Right ventricle myocardium superior (tissue), 1 donor: ENCODE data around the gene CHAMP1. TPM values are rescaled to one million over a fixed set of nuclear protein-coding genes. Genes with fewer than 3 reads are reported as not detected.

Experiments used
- ATAC-seq: fragments of 200-7000 bp; cut with Tn5 transposase; one replicate; pipeline ENCODE4 v1.9.1; 2020; ENCODE audit warnings: mild to moderate bottlenecking; ENCODE audit not compliant: poor library complexity
- DNase-seq: peaks from one replicate; pipeline ENCODE4 v3.0.0-alpha.2; 2020
- intact Hi-C: fragments of 100-400 bp; cut with DNase I; formaldehyde crosslinking; loops from one replicate; pipeline ENCODE4 v1.11.2; 2022
- total RNA-seq: library from RNA; stranded (reverse); fragmentation: NEBNext Ultra II Directional; extraction: Animal tissue kit (Norgen Biotek cat#: 25700); gene quantifications from one replicate; pipeline ENCODE4 v1.2.1, GENCODE V29; 2021
- donor health status: DM: no; HTN: yes; CAD: no; lungs with severe emphysema.

Gene CHAMP1
- total RNA-seq, 1 donor from 2014 or later: 8.2 TPM

DNA sequence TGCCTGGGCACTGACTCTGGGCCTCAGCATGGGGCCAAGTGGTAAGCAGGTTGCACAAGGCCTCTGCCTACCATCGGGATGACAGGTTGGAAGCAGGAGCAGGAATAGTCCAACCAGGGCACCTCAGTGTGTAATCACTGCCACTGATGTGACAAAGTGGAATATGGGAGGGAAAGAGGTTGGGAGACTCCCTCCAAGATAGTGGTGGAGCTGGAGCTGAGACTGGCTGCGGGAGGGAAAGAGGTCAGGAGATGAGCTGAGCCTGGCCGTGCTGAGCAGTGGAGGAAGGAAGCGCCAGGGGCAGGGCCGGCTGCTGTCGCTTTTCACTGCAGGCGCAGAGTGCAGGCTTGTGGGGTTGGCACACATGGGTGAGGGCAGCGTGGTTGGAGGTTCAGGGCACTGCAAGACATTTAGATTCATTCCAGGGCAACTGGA is 26.1 kb upstream of the CHAMP1 start:
- intact Hi-C loops: no loop called here
- DNase-seq: no peak
- no peak for ATAC-seq

DNA sequence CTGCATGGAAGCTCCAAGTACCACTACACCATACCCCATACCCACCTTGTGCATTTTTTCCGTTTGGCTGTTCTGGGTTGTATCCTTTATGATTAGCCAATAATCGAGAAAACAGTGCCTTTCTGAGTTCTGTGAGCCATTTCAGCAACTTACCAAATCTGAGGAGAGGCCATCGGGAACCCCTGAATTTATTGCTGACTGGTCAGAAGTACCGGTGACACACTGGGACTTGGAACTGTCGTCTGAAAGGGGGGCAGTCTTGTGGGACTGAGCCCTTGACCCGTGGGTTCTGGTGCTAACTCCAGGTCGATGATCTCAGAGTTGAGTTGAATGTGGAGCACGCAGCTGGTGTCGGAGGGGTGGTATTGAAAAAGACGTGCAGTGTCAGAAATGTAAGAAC is 17.9 kb upstream of the CHAMP1 start:
- DNase-seq (no peak), ATAC-seq (no peak)
- intact Hi-C loops: no loop called here

DNA sequence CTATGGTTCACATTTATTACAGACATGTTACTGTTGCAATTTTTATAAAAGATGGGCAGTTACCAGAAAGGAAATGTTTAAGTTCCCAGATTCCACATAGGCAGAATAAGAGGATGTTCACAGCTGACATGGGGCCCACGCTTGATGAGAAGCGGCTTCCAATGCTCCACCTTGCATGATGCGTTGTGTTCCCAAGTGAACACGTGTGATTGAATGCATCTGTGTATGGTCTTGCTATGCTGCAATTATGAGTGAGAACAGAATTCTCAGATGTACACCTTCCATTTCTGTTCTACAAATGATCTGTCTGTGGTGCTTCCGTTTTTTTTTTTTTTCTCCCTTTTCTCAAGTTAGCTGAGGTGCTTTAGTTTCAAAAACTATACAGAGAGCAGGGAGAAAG is 17.4 kb upstream of the CHAMP1 start:
- intact Hi-C loops: no loop called here
- no peak for ATAC-seq

DNA sequence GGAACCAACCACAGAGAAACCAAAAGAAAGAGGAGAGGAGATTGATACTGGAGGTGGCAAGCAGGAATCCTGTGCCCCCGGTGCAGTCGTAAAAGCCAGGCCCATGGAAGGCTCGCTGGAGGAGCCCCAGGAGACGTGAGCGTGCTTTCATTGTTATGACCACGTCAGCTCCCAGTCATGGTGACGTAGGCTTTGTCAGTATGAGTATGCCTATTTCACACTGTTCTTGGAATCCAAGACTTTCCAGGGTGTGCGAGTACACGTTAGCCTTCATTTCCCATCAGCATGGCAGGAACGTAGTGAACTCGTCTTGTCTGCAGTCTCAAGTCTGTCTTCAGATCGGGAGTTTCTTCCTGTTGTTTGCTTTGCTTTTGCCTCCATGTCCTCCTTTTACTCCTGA is 15.4 kb upstream of the CHAMP1 start:
- ATAC-seq: no peak
- no peak for DNase-seq
- intact Hi-C loops: no loop called here

More for the DNA sequence above, 17.4 kb upstream of the CHAMP1 start:
- DNase-seq: no peak

DNA sequence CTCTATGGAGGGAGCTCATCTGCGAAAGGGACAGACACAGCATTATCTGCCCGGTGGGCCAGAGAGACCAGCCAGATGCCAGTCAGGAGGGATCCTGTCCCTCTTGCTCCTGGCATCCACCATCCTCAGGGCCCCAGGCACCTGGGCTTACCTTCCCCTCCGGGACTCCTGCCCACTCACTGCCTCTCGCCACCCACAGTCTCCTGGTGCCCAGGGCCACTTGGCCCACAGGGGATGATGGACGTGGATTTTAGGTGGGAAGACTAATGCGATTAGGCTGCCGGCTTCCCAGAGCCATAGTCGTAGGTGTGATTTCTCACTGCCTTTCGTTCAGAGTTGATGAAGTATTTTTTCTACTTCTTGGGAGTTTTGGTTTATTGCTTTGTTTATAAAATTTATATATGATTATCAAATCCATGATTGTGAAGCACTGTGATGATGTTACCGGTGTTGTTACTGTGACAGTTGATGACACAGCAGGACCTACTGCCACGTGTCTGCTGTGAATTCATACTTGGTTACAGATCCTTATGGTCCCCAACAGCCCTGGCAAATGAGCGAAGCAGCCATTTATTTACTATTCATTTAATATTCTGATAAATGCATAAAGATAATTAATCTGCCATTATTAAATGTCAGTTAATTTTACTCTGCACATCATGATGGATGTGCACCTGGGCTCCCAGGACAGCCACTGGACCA is 14.5 kb upstream of the CHAMP1 start:
- intact Hi-C loops: no loop called here
- ATAC-seq (no peak), DNase-seq (no peak)

DNA sequence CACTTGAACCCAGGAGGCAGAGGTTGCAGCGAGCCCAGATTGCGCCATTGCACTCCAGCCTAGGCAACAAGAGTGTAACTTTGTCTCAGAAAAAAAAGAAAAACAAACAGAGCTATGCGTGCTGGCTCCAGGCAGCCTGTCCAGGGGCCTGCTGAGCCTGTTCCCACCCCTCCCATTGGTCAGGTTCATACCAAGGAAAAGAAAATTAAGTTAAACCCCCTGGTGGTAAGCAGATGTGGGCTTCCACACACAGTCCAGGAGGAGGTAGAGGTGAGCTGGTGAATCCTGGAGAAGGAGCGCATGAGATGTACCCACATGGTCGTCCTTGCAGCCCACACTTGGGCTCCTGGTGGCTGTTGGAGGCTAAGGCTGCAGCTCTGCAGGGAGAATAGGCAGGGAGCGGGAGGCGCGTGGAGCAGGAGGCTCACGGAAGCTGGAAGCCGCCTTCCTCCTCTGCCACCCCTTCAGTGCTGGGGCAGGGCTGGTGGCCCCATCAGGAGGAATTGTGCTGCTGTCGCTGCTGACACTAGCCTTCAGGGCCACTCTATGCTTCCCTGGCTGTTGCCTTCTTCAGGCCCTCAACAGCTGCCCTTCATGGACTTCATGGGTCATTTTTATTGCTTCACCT is 10.5 kb upstream of the CHAMP1 start:
- DNase-seq (no peak), ATAC-seq (no peak)
- intact Hi-C loops: no loop called here

DNA sequence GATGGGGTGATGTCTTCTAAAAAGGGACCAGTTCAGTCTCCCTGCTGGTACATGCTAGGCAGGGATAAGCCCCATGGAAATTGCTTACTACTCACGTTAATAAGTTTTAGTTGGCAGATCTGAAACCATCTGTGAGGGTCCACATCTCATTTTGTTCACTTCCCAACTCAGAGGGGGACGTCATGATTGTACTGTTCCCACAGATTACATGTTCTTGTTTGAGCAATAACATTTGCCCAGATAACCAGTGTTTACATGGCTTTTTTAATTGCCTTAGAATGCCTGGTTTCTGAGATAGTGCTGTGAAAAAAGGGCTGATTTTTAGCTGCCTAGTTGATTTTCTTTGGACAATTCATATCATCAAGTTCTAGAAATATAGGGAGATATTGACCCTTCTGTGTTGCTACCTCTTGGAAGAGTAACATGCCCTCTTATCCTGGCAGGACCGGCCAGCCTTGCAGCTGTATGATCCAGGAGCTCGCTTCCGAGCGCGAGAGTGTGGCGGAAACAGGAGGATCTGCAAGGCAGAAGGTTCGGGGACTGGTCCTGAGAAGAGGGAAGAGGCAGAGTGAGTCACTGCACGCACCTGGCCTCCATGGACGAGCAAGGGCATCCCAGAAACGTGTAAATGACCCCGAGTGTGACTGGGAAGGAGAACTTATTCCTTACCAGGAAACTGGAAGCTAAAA is 9.8 kb upstream of the CHAMP1 start:
- ATAC-seq: no peak
- intact Hi-C loops: no loop called here

DNA sequence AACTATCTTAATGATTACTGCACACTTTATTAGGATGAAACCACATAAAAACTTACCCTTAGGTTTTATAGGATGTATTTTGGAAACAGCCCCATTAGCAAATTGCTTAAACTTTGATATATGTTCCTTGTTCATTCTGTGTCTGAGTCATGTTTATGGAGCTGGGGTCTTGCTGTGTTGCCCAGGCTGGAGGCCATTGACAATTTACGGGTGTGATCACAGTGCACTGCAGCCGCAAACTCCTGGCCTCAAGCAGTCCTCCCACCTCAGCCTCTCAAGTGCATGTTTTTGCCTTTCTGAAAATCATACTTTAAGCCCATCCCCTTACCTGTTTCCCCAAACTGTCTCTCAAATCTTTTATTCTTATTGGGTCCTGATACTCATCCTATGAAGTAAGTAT is 5.2 kb upstream of the CHAMP1 start:
- no peak for DNase-seq
- intact Hi-C loops: no loop called here
- no peak for ATAC-seq

More for the DNA sequence above, 9.8 kb upstream of the CHAMP1 start:
- no peak for DNase-seq

DNA sequence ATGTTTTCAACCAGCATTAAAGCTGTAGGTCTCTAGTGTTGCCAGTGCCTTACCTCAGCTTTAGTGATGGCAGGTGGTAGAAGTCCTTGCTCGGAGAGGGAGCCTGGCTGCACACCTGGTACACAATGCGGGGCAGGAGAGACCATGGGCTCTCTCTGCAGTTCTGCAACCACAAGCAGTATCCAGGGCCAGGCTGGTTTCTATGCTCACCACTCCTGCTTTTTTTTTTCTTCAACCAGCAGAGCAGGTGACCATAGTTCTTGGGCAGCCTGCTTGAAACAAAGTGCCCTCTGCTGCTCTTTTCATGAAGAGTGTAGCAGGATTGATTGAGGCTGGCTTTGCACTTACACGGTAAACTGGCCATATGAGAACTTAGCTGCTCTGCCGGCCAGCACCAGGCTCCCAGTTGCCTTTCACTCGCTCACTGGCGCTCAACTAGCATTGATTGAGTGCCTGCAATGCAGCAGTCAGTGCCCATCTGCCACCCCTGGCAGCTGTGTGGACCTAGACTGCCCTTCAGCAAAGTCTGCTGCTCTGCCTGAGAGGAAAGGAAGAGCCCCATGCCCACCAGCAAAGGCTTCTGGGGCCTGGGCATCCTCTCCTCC is 4.4 kb upstream of the CHAMP1 start:
- ATAC-seq: no peak
- intact Hi-C loops: no loop called here
- DNase-seq: no peak

DNA sequence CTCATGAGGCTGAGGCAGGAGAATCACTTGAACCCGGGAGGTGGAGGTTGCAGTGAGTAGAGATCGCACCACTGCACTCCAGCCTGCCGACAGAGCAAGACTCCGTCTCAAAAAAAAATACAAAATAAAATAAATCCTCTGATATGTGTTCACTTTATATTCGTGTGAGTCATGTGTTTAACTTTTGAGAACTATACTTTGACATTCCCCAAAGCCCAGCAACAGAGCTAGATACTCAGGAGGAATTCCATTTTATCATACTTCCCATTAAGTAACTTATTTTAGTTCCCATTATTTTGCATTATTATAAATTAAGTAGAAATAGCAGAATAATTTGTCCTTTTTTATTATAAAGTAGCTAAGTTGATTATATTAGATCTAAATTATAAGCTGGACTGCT is 3.3 kb upstream of the CHAMP1 start:
- ATAC-seq (no peak), DNase-seq (no peak)
- intact Hi-C loops: no loop called here

DNA sequence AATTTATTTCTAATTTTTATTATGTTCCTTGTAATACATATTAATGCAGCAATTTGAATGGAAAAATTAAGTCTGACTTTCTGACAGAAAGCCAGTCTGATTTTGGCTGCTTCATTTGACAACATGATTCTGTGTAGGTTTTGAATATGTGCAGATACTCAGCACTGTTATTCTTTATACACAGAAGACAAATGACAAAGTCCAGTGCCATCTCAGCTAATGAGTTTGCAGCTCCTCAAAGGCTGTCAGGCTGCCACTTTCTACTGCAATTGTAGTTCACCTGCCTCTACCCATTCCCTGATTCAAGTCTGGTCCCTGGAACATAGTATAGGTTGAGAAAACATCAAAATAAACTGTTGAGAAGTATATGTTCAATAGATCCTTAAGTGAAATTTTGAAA is 2.9 kb upstream of the CHAMP1 start:
- no peak for ATAC-seq
- no peak for DNase-seq
- intact Hi-C loops: no loop called here

DNA sequence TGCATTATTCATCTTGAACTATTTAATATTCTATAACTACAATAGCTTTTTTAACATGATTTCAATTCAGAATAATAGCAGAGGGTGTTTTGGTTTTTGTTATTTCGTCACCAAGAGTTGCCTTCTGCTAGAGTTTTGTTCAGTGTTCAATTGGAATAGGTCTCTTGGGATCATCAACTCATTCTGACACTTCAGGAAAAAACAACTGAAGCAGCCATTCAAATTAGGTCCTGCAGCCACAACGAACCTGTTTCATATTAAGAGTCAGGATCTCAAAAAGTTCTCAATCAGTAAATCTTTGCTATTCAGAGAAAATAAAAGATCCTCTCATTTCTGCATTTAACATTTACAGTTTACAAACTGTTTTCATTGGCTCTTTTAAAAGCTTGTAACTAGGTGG is 2.4 kb upstream of the CHAMP1 start:
- no peak for DNase-seq
- no peak for ATAC-seq

DNA sequence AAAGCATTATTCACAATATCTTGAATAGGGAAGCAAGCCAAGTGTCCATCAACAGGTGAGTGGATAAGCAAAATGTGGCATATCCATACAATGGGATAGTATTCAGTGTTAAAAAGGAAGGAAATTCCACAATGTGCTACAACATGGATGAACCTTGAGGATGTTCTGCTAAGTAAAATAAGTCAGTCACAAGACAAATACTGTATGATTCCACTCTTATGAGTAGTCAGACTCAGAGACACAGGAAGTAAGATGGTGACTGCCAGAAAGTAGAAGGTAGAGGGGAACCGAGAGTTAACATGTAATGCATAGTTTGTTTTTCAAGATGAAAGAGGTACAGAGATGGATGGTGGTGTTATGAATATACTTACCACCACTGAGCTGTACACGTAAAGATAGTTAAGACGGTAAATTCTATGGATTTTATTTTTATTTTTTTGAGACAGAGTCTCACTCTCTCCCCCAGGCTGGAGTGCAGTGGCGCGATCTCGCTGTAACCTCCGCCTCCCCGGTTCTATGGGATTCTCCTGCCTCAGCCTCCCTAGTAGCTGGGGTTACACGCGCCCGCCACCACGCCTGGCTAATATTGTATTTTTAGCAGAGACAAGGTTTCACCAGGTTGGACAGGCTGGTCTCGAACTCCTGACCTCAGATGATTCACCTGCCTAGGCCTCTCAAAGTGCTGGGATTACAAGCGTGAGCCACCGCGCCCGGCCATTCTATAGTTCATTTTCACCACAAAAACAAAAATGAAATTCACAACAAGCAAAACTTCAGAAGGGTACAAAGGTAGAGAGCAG is 1.0 kb upstream of the CHAMP1 start:
- ATAC-seq: no peak
- intact Hi-C loops: no loop called here
- no peak for DNase-seq

More for the DNA sequence above, 2.4 kb upstream of the CHAMP1 start:
- intact Hi-C loops: no loop called here

DNA sequence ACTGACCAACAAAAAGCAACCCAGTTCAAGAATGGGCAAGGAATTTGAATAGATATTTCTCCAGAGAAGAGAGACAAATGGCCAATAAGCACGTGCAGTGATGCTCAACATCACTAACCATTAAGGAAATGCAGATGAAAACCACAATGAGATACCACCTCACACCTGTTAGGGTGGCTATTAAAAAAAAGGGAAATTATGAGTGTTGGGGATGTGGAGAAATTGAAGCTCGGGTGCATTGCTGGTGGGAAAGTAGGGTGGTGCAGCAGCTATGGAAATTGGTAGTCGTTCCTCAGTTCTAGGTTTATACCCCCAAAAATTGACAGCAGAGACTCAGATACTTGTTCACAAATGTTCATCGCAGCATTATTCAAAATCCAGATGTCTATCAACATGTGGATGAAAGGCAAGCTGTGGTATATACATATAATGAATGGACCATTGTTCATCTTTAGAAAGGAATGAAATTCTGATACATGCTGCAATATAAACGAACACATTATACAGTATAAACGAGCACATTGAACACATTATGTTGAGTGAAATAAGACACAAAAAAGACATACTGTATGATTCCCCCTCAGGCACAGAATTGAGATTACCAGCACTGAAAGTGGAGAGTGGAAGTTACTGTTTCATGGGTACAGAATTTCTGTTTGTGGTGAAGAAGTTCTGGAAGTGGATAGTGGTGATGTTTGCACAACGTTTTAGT is 927 bp downstream of the CHAMP1 start:
- no peak for ATAC-seq
- intact Hi-C loops: no loop called here
- DNase-seq: no peak

DNA sequence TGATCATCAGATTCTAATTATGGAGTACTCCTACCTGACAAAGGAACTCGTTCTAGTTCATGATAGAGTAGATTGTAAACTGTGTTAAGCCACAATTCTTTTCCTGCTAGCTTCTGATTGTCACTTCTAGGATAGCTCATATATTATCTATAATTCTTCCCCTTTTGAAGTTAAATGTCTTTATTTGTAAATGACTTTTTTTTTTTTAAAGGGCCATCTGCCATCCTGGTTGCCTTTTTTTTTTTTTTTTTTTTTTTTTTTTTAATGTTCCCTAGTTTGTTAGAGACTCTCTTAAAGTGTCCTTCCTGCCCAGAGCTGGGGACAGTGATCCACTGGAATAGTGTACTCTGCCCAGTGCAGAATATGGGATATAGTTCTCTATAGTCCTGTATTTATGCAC is 4.3 kb downstream of the CHAMP1 start:
- intact Hi-C loops: no loop called here
- no peak for ATAC-seq
- DNase-seq: no peak

DNA sequence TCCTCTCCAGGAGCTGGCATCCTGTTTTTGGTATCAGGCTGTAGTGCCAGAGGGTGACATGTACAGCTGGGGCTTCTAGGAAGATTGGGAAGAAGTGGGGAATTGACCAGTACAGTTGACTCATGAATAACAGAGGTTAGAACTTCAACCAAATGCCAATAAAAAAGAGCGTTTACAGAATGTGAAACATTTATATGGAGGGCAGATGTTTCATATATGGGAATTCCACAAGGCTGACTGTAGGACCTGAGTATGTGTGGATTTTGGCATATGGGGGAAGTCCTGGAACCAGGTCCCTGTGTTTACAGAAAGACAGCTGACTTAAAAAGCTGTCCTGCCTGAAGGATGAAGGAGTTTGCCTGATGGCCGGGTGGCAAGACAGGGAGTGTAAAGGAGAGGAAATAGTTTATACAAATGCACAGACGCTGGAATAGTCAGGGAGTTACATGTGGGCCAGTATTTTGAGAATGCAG is 5.2 kb downstream of the CHAMP1 start:
- ATAC-seq (peak; percentile 4), DNase-seq (no peak)
- intact Hi-C loops: no loop called here

DNA sequence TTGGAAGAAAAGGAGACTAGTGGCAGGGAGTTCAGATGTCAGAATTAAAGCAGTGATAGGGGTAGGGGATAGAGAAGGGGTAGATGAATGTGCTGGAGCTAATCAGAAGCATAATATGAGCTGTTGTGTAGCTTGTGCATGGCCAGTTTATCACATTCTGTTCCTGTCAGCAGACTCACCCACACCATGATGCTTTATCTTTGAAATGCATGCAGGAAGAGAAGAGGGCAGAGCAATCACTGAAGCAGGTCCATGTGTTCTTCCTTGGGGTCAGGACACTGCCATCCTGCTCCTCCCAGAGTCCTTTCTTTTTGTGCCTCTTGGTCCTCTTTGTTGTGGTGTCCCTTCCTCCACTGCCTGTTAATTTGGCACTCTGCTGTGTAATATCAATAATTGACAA is 5.8 kb downstream of the CHAMP1 start:
- no peak for DNase-seq
- intact Hi-C loops: no loop called here
- peak; percentile 47 for ATAC-seq

DNA sequence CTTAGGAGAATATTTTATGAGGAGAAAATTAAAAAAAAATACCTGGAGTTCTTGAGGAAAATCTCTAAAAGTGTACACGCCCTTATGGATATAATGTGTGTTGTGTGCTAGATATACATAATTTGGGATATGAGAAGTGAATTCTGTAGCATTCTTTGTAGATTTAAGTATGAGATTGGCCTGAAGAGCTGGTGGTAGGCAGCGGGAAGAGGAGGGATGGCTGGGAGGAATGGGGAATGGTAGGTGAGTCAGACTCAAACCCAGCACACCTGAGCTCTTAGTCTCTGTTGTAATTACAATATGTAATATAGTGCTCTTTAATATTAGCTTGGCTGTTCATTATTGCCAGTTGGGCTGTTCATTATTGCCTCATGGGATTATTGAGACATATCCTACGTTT is 7.0 kb downstream of the CHAMP1 start:
- ATAC-seq (no peak), DNase-seq (no peak)
- intact Hi-C loops: no loop called here
